ENCODE data around the gene NPHS1.
"Not testable (repeated sequence)": the region's sequence is repeated elsewhere in the genome, so short reads cannot be mapped to it uniquely, and the experiment has no call there.

Gene NPHS1

DNA sequence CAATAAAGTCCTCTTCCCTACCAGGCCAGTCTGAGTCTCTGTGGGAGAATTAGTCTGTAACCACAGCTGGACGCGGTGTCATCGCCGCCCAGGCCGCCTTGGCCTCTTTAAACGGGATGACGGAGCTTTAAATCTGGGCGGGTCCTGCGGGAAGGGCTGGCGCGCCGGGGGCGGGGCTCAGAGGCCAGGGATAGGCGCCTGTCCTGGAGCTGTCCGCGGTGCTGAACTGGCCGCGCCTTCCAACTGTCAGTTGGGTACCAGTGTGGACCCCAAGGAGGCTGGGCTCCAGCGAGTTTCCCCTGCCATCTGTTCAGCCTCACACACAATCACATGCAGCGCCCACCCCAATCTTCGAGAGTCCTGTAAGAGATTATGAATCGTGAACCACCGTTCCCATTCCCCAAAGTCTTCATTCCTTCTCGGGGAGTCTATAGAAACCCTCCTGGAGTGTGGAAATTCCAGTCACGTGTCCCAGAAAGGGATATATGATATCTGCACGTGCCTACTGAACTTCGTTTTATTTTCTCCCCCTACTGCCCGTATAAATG lies 27.5 kb upstream of the NPHS1 start:
- DNase-seq (ENCODE audit: low read depth): peak; percentile 65

DNA sequence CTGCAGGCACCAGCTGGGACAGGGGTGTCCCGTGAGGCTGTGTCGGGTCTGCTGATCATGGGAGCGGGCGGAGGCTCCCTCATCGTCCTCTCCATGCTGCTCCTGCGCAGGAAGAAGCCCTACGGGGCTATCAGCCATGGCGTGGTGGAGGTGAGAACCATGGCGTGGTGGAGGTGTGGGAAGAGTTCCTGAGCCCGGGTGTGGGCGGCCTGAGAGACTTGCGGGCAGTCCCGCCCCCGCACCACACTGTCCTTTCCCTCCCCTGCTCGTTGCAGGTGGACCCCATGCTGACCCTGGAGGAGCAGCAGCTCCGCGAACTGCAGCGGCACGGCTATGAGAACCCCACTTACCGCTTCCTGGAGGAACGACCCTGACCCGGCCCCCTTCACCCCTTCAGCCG lies 26.8 kb upstream of the NPHS1 start:
- DNase-seq (ENCODE audit: low read depth): no peak

DNA sequence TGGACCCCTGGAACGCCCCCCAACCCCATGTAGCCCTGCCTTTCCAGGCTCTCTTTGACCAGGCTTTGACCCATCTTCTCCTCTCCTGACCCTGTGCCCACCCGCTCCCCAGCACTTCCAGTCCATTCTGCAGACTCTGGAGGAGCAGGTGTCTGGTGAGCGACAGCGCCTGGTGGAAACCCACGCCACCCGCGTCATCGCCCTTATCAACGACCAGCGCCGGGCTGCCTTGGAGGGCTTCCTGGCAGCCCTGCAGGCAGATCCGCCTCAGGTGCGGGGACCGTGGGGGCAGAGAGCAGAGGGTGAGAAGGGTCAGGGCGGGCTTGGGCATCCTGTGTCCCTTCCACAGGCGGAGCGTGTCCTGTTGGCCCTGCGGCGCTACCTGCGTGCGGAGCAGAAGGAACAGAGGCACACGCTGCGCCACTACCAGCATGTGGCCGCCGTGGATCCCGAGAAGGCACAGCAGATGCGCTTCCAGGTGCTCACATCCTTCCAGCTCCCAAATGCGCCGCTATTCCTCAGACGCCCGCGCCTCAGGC lies 22.2 kb upstream of the NPHS1 start:
- no peak for DNase-seq (ENCODE audit: low read depth)

DNA sequence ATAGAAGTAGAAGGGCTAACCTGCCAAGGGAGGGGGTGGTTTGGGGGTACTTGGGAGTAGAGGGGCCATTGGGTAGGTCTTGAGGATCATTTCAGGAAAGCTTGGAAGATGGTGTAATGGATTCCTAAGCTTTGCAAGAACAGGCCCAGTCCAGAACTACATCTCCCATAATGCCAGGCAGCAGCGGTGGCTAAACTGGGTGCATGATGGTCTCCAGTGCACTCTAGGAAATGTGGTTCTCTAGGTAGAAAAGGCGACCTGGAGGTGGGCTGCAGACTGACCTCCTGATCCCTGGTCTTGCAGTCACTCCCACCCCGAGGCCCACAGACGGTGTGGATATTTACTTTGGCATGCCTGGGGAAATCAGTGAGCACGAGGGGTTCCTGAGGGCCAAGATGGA lies 19.9 kb upstream of the NPHS1 start:
- no peak for DNase-seq (ENCODE audit: low read depth)

DNA sequence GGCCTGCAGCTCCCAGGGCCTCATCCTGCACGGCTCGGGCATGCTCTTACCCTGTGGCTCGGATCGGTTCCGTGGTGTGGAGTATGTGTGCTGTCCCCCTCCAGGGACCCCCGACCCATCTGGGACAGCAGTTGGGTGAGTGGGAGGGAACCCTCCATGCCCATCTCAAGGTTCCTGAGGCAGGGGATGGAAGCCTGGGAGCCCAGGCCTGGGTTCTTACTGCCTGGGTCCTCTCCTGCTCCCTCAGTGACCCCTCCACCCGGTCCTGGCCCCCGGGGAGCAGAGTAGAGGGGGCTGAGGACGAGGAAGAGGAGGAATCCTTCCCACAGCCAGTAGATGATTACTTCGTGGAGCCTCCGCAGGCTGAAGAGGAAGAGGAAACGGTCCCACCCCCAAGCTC lies 19.3 kb upstream of the NPHS1 start:
- no peak for DNase-seq (ENCODE audit: low read depth)

DNA sequence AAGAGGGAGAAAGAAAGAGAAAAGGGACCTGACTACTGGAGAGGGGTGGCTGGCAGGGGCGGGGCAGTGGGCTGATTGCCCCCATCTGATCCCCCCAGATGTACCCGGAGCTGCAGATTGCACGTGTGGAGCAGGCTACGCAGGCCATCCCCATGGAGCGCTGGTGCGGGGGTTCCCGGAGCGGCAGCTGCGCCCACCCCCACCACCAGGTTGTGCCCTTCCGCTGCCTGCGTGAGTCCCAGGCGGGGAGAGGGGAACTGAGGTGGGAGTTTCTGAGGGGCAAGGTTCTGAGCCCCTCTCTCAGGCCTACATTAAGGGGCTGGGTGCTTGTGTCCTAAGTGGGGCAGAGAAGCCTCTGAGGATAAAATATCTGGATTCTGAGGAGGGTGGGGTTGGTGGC lies 18.5 kb upstream of the NPHS1 start:
- no peak for DNase-seq (ENCODE audit: low read depth)

DNA sequence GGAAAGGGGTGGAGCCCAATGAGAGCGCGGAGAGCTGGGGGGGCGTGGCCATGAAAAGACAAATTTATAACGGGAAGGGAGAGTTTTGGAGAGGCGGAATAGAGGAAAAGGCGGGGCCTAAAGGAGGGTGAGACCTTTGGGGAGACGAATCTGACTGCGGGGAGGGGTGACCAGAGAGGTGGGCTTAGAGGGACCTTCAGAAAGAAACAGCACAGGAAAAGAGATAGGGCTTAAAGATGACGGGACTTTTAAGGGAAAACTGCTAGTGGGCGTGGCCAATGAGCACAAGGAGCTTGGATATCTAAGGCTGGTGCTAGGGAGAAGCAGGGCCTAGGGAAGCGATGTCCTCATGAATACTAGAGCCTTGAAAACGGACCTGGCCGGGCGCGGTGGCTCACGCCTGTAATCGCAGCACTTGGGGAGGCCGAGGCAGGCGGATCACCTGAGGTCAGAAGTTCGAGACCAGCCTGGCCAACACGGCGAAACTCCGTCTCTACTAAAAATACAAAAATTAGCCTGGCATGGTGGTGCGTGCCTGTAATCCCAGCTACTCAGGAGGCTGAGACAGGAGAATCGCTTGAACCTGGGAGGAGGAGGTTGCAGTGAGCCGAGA lies 17.9 kb upstream of the NPHS1 start:
- not testable (repeated sequence) for DNase-seq (ENCODE audit: low read depth)

DNA sequence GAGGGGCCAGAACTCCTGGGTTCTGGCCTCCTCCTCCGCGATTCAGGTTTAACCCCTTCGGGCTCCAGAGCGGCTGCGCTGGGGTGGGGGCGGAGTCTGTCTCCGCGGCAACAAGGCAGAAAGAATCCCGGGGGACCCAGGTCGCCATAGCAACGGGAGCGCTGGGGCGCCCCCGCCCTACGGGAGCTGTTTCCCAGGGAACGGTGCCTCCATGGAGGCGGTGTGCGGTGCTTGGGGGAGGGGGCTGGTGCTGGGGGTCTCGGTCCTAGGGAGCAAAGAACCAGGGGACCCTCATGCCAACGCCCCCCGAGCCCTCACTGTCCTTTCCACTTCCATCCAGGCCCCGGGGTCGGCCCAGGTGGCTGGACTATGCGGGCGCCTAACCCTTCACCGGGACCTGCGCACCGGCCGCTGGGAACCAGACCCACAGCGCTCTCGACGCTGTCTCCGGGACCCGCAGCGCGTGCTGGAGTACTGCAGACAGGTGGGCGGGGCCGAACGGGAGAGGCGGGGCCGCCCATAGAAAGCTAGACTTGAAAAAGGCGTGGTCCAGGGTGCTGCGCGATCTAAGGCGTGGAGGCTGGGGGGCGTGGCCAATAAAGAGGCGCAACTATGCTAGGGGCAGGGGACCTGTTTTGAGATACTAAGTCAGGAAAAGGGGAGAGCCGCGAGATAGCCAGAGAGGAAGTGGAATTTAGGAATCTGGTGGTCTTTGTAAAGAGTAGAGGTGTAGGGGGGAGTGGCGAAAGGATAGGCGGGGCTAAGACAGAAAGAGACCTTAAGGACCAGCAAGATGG lies 17.2 kb upstream of the NPHS1 start:
- peak; percentile 72 for DNase-seq (ENCODE audit: low read depth)

DNA sequence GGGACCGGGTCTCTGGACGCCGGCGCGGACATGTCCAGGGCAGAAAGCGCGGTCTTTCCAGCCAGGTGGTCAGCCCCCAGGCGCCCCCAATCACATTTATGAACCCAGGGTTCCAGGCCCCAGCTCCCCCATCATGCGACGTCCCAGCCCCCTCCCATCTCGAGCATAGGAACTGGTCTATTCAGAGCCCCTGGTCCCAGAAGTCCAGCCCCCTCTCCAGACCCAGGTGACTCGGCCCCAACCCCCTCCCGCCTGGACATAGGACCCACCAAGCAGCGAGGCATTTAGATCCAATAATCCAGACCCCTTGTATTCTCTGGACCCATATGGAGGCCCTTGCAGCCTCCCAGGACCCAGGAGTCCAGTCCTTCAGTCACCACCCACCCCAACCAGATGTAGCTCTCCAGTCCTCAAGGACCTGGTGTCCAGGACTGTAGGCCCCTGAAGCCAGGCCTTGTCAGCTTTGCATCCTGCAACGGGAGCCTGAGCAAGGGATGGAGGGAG lies 16.6 kb upstream of the NPHS1 start:
- DNase-seq (ENCODE audit: low read depth): no peak

DNA sequence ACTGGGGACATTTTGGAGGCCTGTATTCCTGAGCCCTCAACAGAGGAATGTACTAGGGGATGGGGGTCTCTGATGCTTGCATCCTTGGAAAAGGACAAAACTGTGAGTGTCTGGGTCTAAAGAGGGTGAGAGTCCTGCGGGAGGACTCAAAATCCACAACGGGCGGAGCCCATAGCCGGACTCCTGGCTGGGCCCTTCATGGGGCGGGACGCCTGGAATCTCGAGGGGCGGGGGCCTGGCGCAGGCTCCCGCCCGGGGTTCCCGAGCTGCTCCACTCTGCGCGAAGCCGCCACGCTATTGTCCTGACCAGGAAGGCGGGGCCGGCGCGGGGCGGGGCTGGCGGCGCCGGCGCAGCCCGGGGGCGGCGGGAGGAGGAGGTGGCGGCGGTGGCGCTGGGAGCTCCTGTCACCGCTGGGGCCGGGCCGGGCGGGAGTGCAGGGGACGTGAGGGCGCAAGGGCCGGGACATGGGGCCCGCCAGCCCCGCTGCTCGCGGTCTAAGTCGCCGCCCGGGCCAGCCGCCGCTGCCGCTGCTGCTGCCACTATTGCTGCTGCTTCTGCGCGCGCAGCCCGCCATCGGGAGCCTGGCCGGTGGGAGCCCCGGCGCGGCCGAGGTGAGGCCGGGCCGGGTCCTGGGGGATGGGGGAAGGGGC lies 16.0 kb upstream of the NPHS1 start, which contains the start of gene APLP1:
Gene APLP1 (plus strand): TSS at position 403 of the 651 bp plus-strand sequence. CDS start 63 bp downstream, at position 466.
- peak; percentile 66 for DNase-seq (ENCODE audit: low read depth)

DNA sequence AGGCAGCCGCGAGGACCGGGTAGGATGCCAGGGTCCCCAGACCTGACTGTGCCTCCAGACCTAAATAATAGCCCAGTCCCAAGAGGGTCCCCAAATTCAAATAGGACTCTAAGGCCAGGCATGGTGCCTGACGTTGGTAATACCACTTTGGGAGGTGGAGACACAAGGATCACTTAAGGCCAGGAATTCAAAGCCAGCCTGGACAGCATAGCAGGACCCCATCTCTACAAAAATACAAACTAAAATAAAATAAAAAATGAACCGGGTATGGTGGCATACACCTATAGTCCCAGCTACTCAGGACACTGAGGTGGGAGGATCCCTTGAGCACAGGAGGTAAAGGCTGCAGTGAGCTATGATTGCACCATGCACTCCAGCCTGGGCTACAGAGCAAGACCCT lies 10.7 kb upstream of the NPHS1 start:
- no peak for DNase-seq (ENCODE audit: low read depth)

DNA sequence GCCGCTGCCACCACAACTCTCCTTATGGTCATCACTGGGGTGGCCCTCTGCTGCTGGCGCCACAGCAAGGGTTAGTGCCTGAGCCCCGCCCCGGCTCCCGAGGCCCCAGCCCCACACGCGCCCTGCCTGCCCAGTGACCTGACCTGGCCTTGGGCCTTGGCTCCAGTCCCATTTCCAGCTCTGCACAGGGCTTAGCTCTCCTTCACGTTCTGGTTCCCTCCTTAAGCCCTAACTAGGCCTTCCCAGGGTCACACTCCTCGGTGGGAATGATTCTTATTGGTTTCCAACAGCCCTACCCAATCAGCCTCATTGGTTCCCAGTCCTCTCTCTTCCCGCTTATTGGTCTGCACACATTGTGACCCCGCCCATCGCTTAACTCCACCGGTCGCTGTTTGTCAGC lies 10.2 kb upstream of the NPHS1 start:
- DNase-seq (ENCODE audit: low read depth): no peak

DNA sequence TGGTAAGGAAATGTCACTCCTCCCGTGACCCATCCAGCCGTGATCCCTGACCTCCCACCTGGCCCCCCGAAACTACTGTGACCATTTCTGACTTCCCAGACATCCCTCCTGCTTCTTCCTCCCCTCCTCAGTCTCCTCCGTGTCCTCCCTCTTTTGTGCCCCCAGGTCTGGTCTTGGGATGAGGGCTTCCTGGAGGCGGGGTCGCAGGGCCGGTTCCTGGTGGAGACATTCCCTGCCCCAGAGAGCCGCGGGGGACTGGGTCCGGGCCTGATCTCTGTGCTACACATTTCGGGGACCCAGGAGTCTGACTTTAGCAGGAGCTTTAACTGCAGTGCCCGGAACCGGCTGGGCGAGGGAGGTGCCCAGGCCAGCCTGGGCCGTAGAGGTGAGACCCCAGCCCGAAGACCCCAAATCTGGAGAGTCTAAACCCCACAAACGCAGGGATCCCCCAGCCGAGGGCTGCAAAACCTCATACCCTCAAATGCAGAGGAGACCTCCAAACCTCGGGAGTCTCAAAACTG lies 9.4 kb upstream of the NPHS1 start:
- DNase-seq (ENCODE audit: low read depth): no peak

DNA sequence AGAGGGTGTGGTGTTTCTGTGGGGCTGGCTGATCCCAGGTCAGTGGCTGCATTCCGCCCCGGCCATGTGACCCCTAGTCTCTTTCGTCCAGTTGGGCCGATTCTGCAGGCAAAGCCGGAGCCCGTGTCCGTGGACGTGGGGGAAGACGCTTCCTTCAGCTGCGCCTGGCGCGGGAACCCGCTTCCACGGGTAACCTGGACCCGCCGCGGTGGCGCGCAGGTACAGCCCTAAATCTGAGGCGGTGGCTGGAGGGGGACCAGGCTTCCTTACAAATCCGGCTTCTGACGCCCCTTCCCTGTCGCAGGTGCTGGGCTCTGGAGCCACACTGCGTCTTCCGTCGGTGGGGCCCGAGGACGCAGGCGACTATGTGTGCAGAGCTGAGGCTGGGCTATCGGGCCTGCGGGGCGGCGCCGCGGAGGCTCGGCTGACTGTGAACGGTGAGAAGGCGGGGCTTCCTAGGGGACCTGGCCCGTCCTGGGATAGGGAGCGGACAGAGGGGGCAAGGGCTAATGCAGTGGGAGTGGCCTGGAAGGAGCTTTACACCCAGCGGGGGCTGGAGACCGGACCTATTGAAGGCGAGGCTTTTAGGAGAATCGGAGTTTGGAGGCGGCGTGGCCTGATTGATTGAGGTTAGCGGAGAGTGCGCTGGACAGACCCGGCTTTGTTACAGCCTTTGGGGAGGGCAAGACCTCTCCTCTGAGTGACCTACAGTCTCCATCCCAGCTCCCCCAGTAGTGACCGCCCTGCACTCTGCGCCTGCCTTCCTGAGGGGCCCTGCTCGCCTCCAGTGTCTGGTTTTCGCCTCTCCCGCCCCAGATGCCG lies 8.7 kb upstream of the NPHS1 start:
- no peak for DNase-seq (ENCODE audit: low read depth)

DNA sequence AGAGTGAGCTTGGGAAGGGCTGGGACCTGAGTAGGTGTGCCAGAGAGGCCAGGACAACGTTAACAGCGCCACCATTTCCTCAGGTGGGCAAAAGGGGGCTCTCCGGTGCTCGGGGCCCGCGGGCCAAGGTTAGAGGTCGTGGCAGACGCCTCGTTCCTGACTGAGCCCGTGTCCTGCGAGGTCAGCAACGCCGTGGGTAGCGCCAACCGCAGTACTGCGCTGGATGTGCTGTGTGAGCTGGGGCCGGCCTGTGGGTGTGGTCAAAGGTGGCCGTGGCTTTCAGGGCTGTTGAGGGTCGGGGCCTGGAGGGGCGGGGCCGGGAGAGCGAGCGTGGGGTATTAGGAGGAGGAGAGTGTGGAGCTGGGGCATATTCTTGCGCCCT lies 8.1 kb upstream of the NPHS1 start:
- no peak for DNase-seq (ENCODE audit: low read depth)

DNA sequence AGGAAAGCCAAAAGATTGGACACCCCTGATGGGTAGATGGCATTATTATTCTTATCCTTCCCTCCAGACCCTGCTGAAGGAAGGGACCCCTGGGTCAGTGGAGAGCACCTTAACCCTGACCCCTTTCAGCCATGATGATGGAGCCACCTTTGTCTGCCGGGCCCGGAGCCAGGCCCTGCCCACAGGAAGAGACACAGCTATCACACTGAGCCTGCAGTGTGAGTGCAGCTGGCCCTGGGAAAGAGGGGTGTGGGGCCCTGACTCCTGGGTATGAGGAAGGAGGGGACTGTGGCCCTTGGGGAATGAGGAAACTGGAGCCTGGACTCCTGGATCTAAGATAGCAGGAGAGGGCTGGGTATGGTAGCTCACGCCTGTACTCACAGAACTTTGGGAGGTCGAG lies 7.1 kb upstream of the NPHS1 start:
- DNase-seq (ENCODE audit: low read depth): no peak

DNA sequence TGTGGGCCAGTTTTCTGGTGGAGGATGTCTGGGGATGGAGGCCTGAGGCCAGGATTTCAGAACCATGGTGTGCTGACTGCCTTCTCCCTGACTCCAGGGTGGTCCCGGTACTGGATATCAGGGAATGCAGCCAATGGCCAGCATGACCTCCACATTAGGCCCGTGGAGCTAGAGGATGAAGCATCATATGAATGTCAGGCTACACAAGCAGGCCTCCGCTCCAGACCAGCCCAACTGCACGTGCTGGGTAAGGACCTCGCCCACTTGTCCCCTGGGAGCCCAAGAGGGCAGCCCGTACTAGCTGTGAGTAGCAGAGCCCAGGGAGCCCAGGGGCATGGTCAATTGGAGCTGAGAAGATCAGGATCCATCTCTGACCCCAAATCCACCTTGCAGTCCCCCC lies 6.0 kb upstream of the NPHS1 start:
- DNase-seq (ENCODE audit: low read depth): no peak

DNA sequence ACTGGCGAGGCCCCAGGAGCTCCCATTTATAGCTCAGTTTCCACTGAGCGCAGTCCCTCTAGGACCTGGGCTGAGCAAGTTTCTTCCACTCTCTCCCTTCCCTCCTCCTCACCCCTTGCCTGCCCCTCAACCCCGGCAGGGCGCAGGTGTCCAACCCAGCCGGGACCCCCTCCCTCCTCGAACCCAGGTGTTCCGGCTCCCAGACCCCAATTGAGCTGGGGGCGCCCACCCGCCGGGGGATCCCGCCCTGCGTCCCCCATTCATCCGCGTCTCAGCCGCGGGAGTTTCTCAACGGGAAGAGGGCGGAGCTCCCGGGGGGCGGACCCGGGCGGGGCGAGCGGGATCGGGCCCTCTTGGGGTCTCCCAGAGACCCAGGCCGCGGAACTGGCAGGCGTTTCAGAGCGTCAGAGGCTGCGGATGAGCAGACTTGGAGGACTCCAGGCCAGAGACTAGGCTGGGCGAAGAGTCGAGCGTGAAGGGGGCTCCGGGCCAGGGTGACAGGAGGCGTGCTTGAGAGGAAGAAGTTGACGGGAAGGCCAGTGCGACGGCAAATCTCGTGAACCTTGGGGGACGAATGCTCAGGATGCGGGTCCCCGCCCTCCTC lies 4.3 kb upstream of the NPHS1 start, which contains the start of gene KIRREL2:
Gene KIRREL2 (plus strand): TSS at position 366 of the 604 bp plus-strand sequence. CDS start 209 bp downstream, at position 575.
- peak; percentile 22 for DNase-seq (ENCODE audit: low read depth)

DNA sequence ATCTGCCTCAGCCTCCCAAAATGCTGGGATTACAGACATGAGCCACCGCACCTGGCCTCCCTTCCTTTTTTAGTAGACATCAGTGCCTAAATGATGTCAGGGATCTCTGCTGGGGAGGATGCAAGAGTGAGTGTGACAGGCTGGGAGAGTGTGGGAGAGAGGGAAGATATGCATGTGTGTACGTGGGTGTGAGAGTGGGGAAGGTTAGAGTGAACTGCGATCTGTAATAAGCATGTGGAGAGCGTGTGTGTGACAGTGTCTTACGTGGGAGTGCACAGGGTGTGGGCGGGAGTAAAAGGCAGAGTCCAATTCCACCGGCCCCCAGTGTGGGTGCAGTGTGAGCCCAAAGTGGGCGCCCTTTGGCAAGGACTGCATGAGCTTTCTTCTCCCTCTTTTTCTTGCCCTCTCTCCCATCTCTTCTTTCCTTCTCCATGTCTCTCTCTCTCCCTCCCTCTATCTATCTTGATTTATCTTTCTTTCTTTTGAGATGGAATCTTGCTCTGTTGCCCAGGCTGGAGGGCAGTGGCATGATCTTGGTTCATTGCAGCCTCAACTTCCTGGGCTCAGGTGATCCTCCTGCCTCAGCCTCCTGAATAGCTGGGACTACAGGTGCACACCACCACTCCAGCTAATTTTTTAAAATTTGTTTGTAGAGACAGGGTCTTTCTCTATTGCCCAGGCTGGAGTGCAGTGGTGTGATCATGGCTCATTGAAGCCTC lies 893 bp upstream of the NPHS1 start:
- no peak for DNase-seq (ENCODE audit: low read depth)

Data from activated T-cell treated with anti-CD3 and anti-CD28 coated beads for 24 hours (primary cell).